H7 (cell line): ENCODE data around the gene AP1G1. TPM values are rescaled to one million over a fixed set of nuclear protein-coding genes. Genes with fewer than 3 reads are reported as not detected.
"Not testable (repeated sequence)": the region's sequence is repeated elsewhere in the genome, so short reads cannot be mapped to it uniquely, and the experiment has no call there.

ENCODE experiments used
- DNase-seq: peaks from one replicate; pipeline ENCODE4 v3.0.0; 2012
- H3K27me3 ChIP-seq: 2 replicates; pipeline ENCODE4 v1.6.0; 2011; ENCODE audit warnings: mild to moderate bottlenecking, low read length; ENCODE audit not compliant: control insufficient read depth, insufficient read depth
- H3K36me3 ChIP-seq: replicated peaks from 2 replicates; pipeline ENCODE4 v1.5.1; 2011; ENCODE audit warnings: low read length; ENCODE audit not compliant: control insufficient read depth, insufficient read depth
- H3K4me3 ChIP-seq: 2 replicates; pipeline ENCODE4 v1.5.1; 2011; ENCODE audit warnings: low read depth, mild to moderate bottlenecking, control low read depth, low read length, moderate library complexity; ENCODE audit not compliant: insufficient read depth
- total RNA-seq: library from RNA; depleted of rRNA; stranded (reverse); fragments of >200 nt; shearing (Covaris generic); gene quantifications from 2 replicates; pipeline ENCODE4 v1.2.3, GENCODE V29; 2014

The AP1G1 gene
- total RNA-seq, 1 experiment from 2014 or later, result 36.7 TPM

- Histone ChIP-seq H3K27me3 (no peaks in the 10 kb centered on the region), H3K4me3 (no peak overlapping the region), H3K36me3 (no peaks in the 10 kb centered on the region; the same call in none of the 2 replicates)
- no peak for DNase-seq
Observed at GRCh38 chr16:71789136-71789535, 19.5 kb downstream of the AP1G1 start.

- no peak for DNase-seq
- Histone ChIP-seq H3K36me3 (no peaks in the 10 kb centered on the region; the same call in none of the 2 replicates), H3K4me3 (no peak overlapping the region), H3K27me3 (no peaks in the 10 kb centered on the region)
Observed at GRCh38 chr16:71788578-71788977, 20.1 kb downstream of the AP1G1 start.

GRCh38 chr16:71785143-71785542 lies 23.5 kb downstream of the AP1G1 start:
- H3K27me3 ChIP-seq, H3K4me3 ChIP-seq, H3K36me3 ChIP-seq, DNase-seq: not testable (repeated sequence)

- no peaks in the 10 kb centered on the region for H3K27me3 ChIP-seq
- no peak overlapping the region for H3K4me3 ChIP-seq
- no peaks in the 10 kb centered on the region; the same call in none of the 2 replicates for H3K36me3 ChIP-seq
- DNase-seq, result no peak
Observed at GRCh38 chr16:71784093-71784492, 24.5 kb downstream of the AP1G1 start.

GRCh38 chr16:71781741-71782140 lies 26.9 kb downstream of the AP1G1 start:
- H3K4me3 ChIP-seq, result no peak overlapping the region
- H3K36me3 ChIP-seq, result no peaks in the 10 kb centered on the region; the same call in none of the 2 replicates
- no peak for DNase-seq
- no peaks in the 10 kb centered on the region for H3K27me3 ChIP-seq

- H3K27me3 ChIP-seq, result no peaks in the 10 kb centered on the region
- DNase-seq, result no peak
- H3K4me3 ChIP-seq, result no peak overlapping the region
- H3K36me3 ChIP-seq, result no peaks in the 10 kb centered on the region; the same call in none of the 2 replicates
Observed at GRCh38 chr16:71780521-71781089, 28.0 kb downstream of the AP1G1 start.

GRCh38 chr16:71778780-71779179 lies 29.9 kb downstream of the AP1G1 start:
- no peak overlapping the region for H3K4me3 ChIP-seq
- H3K27me3 ChIP-seq, result no peaks in the 10 kb centered on the region
- H3K36me3 ChIP-seq, result no peaks in the 10 kb centered on the region; the same call in none of the 2 replicates
- DNase-seq, result no peak

GRCh38 chr16:71777329-71777728 lies 31.3 kb downstream of the AP1G1 start:
- Histone ChIP-seq H3K27me3 (no peaks in the 10 kb centered on the region), H3K4me3 (no peak overlapping the region), H3K36me3 (no peaks in the 10 kb centered on the region; the same call in none of the 2 replicates)
- DNase-seq, result peak; percentile 18

GRCh38 chr16:71775949-71776348 lies 32.7 kb downstream of the AP1G1 start:
- no peaks in the 10 kb centered on the region for H3K27me3 ChIP-seq
- no peak overlapping the region for H3K4me3 ChIP-seq
- DNase-seq, result no peak
- no peaks in the 10 kb centered on the region; the same call in none of the 2 replicates for H3K36me3 ChIP-seq

- Histone ChIP-seq H3K4me3 (no peak overlapping the region), H3K36me3 (peaks cover 7% of the 10 kb centered on the region), H3K27me3 (no peaks in the 10 kb centered on the region)
- no peak for DNase-seq
Observed at GRCh38 chr16:71771571-71771970, 37.1 kb downstream of the AP1G1 start.

GRCh38 chr16:71769222-71769621 lies 39.4 kb downstream of the AP1G1 start:
- peaks cover 7% of the 10 kb centered on the region for H3K36me3 ChIP-seq

GRCh38 chr16:71767060-71767900 lies 41.4 kb downstream of the AP1G1 start:
- no peaks in the 10 kb centered on the region for H3K27me3 ChIP-seq
- peaks cover 7% of the 10 kb centered on the region for H3K36me3 ChIP-seq
- no peak for DNase-seq
- no peak overlapping the region for H3K4me3 ChIP-seq

More at GRCh38 chr16:71769222-71769621, 39.4 kb downstream of the AP1G1 start:
- DNase-seq, result no peak
- H3K4me3 ChIP-seq, result no peak overlapping the region
- no peaks in the 10 kb centered on the region for H3K27me3 ChIP-seq

GRCh38 chr16:71762186-71762585 lies 46.4 kb downstream of the AP1G1 start:
- no peak for DNase-seq
- peaks cover 7% of the 10 kb centered on the region for H3K36me3 ChIP-seq
- H3K4me3 ChIP-seq, result no peak overlapping the region
- H3K27me3 ChIP-seq, result no peaks in the 10 kb centered on the region

GRCh38 chr16:71761097-71761496 lies 47.5 kb downstream of the AP1G1 start:
- no peaks in the 10 kb centered on the region for H3K27me3 ChIP-seq
- H3K36me3 ChIP-seq, result peaks cover 7% of the 10 kb centered on the region
- H3K4me3 ChIP-seq, result no peak overlapping the region
- no peak for DNase-seq

GRCh38 chr16:71758293-71758760 lies 50.3 kb downstream of the AP1G1 start:
- Histone ChIP-seq H3K4me3 (no peak overlapping the region), H3K27me3 (no peaks in the 10 kb centered on the region), H3K36me3 (peaks cover 9% of the 10 kb centered on the region)
- no peak for DNase-seq
